Erythroblast (primary cell): ENCODE results near the gene WDR7.

Experiments
- GATA1 ChIP-seq: IDR thresholded peaks from 2 replicates; pipeline ENCODE4 v1.6.1; 2011; ENCODE audit warnings: low read depth, mild to moderate bottlenecking, control low read depth, low read length, moderate library complexity
- POLR2A ChIP-seq: IDR thresholded peaks from 2 replicates; pipeline ENCODE4 v1.6.1; 2011; ENCODE audit warnings: mild to moderate bottlenecking, low read length

DNA sequence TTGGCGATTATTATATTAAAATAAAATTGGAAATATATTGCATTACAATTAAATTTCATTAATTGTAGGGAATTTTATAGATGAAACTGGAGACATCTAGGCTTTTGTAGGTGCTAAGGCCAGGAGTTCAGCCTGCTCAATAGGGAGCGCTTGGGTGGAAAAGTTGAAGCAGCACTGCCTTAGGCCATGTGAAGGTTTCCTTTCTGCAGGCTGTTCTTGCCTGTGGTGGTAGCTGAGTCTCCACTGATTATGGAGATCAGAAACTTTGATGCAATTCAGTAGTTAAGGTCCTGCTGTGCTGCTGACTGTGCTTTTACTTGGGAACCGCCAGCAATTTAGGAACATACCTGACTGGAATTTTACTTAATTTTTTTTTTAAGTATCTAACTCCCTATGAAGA, 315.9 kb downstream of the WDR7 start:
- no peak for TF ChIP-seq POLR2A
- TF ChIP-seq GATA1 = no peak
